Fibroblast of skin of scalp (primary cell): Measurements from ENCODE around the gene AURKAIP1.

Source experiments
- DNase-seq: peaks from one replicate; pipeline ENCODE4 v3.0.0-alpha.2; 2013

Gene AURKAIP1

DNA sequence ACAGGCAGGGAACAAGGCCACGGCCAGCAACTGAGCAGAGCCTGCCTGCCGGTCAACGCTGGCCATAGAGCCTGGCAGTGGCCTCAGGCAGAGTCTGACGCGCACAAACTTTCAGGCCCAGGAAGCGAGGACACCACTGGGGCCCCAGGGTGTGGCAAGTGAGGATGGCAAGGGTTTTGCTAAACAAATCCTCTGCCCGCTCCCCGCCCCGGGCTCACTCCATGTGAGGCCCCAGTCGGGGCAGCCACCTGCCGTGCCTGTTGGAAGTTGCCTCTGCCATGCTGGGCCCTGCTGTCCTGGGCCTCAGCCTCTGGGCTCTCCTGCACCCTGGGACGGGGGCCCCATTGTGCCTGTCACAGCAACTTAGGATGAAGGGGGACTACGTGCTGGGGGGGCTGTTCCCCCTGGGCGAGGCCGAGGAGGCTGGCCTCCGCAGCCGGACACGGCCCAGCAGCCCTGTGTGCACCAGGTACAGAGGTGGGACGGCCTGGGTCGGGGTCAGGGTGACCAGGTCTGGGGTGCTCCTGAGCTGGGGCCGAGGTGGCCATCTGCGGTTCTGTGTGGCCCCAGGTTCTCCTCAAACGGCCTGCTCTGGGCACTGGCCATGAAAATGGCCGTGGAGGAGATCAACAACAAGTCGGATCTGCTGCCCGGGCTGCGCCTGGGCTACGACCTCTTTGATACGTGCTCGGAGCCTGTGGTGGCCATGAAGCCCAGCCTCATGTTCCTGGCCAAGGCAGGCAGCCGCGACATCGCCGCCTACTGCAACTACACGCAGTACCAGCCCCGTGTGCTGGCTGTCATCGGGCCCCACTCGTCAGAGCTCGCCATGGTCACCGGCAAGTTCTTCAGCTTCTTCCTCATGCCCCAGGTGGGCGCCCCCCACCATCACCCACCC lies 43.7 kb downstream of the AURKAIP1 start, which contains the start of gene TAS1R3:
TSS of gene TAS1R3 (plus strand) at position 213 of the 898 bp plus-strand sequence. CDS start at position 279, 66 bp downstream.
- DNase-seq: no peak

DNA sequence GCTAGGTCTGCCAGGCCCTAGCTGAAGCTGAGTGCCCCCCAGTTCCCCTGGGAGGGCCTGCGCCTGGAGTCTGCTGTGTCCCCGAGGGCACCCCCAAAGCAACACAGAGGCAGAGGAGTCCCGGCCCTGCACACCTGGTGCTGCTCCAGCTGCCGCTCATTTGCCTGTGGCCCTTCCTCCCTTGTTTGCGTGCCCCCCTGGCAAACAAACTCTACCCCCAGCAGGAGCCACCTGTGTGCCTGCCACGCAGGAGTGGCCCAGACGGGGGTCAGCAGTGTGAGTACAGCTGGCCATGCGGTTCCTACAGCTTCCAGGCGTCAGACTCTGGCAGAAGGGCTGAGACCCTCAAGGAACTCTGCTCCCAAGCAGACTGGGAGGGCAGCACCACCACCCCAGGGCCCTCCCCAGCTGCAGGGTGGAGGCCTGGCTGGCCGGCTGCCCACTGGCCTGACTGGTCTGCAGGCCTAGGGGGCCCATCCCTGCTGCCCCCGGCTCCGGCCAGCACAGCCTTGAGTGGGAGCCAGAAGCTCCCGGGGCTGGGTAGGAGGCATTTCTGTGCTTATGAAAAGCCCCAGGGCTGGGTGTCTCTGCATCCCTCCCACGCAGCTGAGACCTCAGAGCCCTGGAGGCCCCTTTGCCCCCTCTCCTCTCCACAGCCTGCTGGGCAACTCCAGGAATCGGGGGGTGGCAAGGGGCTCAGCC lies 44.5 kb downstream of the AURKAIP1 start:
- no peak for DNase-seq

GRCh38 chr1:1329304-1330210 lies 45.5 kb downstream of the AURKAIP1 start:
- DNase-seq: no peak

DNA sequence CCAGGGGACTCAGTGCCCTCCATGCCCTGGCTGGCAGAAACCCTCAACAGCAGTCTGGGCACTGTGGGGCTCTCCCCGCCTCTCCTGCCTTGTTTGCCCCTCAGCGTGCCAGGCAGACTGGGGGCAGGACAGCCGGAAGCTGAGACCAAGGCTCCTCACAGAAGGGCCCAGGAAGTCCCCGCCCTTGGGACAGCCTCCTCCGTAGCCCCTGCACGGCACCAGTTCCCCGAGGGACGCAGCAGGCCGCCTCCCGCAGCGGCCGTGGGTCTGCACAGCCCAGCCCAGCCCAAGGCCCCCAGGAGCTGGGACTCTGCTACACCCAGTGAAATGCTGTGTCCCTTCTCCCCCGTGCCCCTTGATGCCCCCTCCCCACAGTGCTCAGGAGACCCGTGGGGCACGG lies 46.8 kb downstream of the AURKAIP1 start:
- no peak for DNase-seq

GRCh38 chr1:1327291-1327690 lies 47.7 kb downstream of the AURKAIP1 start:
- no peak for DNase-seq

GRCh38 chr1:1326075-1326605 lies 48.9 kb downstream of the AURKAIP1 start:
- no peak for DNase-seq

DNA sequence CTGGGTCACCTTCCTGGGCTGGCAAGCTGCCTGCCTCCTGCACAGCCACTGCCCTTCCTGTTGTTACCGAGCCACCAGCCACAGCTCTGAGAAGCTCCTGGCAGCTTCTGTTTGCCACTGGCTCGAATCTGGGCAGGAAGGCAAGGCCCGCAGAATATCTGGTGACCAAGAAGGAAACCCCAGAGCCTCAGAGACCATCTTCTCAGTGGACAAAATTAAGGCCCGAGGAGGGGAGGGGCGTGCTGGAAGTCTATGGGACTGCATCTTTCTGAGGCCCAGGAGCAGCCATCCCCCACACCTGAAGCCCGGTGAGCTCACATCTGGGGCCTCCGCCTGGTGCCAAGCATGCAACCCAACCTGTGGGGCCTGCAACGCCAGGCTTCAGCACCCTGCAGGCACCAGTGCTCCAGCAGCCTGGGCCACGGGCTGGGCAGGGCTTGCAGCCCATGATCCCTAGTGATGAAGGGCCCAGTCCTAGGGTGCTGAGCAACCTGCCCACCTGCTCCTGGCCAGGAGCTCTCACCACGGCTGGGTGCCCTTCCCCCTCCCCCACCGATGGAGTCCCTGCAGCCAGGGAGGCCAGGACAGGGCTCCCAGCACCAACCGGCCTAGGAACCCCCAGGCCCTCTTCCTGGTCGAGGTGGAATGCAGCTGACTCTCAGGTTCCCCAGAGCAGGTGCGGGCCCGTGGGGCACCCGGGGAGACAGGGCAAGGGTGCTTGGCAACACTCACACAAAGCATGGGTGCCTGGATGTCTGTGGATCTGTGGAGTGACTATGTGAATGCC lies 49.5 kb downstream of the AURKAIP1 start:
- DNase-seq: no peak

DNA sequence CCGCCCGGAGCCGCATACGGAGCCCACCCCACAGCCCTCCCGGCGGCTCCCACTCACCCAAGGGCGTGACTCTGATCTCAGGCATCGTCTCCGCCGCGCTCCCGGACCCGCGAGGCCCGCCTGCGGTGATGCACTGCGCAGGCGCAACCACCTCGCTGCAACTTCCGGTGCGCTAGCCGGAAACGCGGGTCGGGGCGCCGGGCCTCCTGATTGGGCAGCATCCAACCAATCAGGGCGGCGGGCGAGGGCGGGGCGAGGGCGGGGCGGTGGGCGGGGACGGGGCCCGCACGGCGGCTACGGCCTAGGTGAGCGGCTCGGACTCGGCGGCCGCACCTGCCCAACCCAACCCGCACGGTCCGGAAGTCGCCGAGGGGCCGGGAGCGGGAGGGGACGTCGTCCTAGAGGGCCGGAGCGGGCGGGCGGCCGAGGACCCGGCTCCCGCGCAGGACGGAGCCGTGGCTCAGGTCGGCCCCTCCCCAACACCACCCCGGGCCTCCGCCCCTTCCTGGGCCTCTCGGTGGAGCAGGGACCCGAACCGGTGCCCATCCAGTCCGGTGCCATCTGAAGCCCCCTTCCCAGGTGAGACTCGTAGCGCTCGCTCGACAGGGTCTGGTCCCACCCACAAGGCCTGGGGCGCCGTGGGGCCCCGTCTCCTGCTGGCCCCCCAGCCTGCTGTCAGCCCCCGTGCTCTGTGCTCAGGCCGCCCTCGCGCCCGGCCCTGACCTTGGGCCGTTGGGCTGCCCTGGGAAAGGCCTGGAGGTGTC lies 50.3 kb downstream of the AURKAIP1 start, which contains the start of the genes CPTP and INTS11:
TSS of gene CPTP (plus strand) at position 279 of the 764 bp plus-strand sequence. CDS start 2,109 bp downstream, outside the sequence.
TSS of gene INTS11 (minus strand) at position 137 of the 764 bp plus-strand sequence. CDS start at position 85, 52 bp downstream.
- peak; percentile 92 for DNase-seq

GRCh38 chr1:1324084-1324523 lies 50.9 kb downstream of the AURKAIP1 start:
- DNase-seq: no peak
